Astrocyte (in vitro differentiated cells and primary cell): ENCODE data around the gene PTPRM. TPM values are rescaled to one million over a fixed set of nuclear protein-coding genes. Genes with fewer than 3 reads are reported as not detected.

Experiments
- DNase-seq: peaks from one replicate; pipeline ENCODE4 v3.0.0-alpha.2; 2010; ENCODE audit warnings: low read depth
- FAIRE-seq: peaks from 2 replicates; lab custom pipeline; 2011; peaks lifted over from hg19 to GRCh38; lab: Jason Lieb, UNC
- H2AFZ ChIP-seq: 2 replicates; pipeline ENCODE4 v1.6.0; 2012; ENCODE audit warnings: low read depth, low read length, inconsistent platforms
- H3K27ac ChIP-seq: 2 replicates; pipeline ENCODE4 v1.5.1; 2011; ENCODE audit warnings: low read depth, low read length, inconsistent platforms
- H3K27me3 ChIP-seq: 2 replicates; pipeline ENCODE4 v1.6.0; 2011; ENCODE audit warnings: low read length, inconsistent platforms; ENCODE audit not compliant: insufficient read depth
- H3K36me3 ChIP-seq: 2 replicates; pipeline ENCODE4 v1.5.1; 2011; ENCODE audit warnings: low read length, inconsistent platforms; ENCODE audit not compliant: insufficient read depth
- H3K4me1 ChIP-seq: 2 replicates; pipeline ENCODE4 v1.5.1; 2011; ENCODE audit warnings: low read length, inconsistent platforms; ENCODE audit not compliant: insufficient read depth
- H3K4me2 ChIP-seq: 2 replicates; pipeline ENCODE4 v1.6.0; 2012; ENCODE audit warnings: low read length, inconsistent platforms
- H3K4me3 ChIP-seq: 2 replicates; pipeline ENCODE4 v1.5.1; 2011; ENCODE audit warnings: low read depth, mild to moderate bottlenecking, low read length, inconsistent platforms; ENCODE audit not compliant: insufficient read depth
- H3K79me2 ChIP-seq: 2 replicates; pipeline ENCODE4 v1.6.0; 2012; ENCODE audit warnings: mild to moderate bottlenecking, low read length, inconsistent platforms; ENCODE audit not compliant: insufficient read depth
- H3K9ac ChIP-seq: 2 replicates; pipeline ENCODE4 v1.6.0; 2012; ENCODE audit warnings: mild to moderate bottlenecking, low read length, inconsistent platforms
- H3K9me3 ChIP-seq: 2 replicates; pipeline ENCODE4 v1.5.1; 2012; ENCODE audit warnings: low read depth, mild to moderate bottlenecking, low read length, inconsistent platforms; ENCODE audit not compliant: insufficient read depth
- H4K20me1 ChIP-seq: 2 replicates; pipeline ENCODE4 v1.6.0; 2012; ENCODE audit warnings: low read length, inconsistent platforms; ENCODE audit not compliant: insufficient read depth
- H3K27ac Mint-ChIP-seq: one replicate; pipeline ENCODE4 v1.8.0; 2021; ENCODE audit warnings: mild to moderate bottlenecking, mixed read lengths; ENCODE audit not compliant: unreplicated experiment
- H3K27me3 Mint-ChIP-seq: one replicate; pipeline ENCODE4 v1.8.0; 2021; ENCODE audit warnings: low read depth, mixed read lengths; ENCODE audit not compliant: unreplicated experiment
- H3K36me3 Mint-ChIP-seq: one replicate; pipeline ENCODE4 v1.8.0; 2021; ENCODE audit warnings: low read depth, mixed read lengths; ENCODE audit not compliant: unreplicated experiment
- H3K4me1 Mint-ChIP-seq: one replicate; pipeline ENCODE4 v1.8.0; 2021; ENCODE audit warnings: low read depth, mixed read lengths; ENCODE audit not compliant: unreplicated experiment
- H3K4me3 Mint-ChIP-seq: one replicate; pipeline ENCODE4 v1.8.0; 2021; ENCODE audit warnings: mild to moderate bottlenecking, moderate library complexity, mixed read lengths; ENCODE audit not compliant: unreplicated experiment
- H3K9me3 Mint-ChIP-seq: one replicate; pipeline ENCODE4 v1.8.0; 2021; ENCODE audit warnings: mild to moderate bottlenecking, mixed read lengths; ENCODE audit not compliant: unreplicated experiment
- EZH2 ChIP-seq: IDR thresholded peaks from 2 replicates; pipeline ENCODE4 v1.6.1; 2012; ENCODE audit warnings: mild to moderate bottlenecking, low read length, inconsistent platforms; ENCODE audit not compliant: insufficient read depth
- total RNA-seq: library from RNA; stranded (reverse); gene quantifications from 2 replicates; pipeline ENCODE4 v1.2.1, GENCODE V29; 2021
- TF ChIP-seq, protein P1 (sequence below): IDR thresholded peaks from 2 replicates; pipeline ENCODE4 v1.5.1; 2011; ENCODE audit warnings: low read depth, mild to moderate bottlenecking, inconsistent platforms, low read length, moderate library complexity; ENCODE audit not compliant: insufficient read depth

The PTPRM gene
- total RNA-seq, 1 donor from 2014 or later = 59.6 TPM

DNA sequence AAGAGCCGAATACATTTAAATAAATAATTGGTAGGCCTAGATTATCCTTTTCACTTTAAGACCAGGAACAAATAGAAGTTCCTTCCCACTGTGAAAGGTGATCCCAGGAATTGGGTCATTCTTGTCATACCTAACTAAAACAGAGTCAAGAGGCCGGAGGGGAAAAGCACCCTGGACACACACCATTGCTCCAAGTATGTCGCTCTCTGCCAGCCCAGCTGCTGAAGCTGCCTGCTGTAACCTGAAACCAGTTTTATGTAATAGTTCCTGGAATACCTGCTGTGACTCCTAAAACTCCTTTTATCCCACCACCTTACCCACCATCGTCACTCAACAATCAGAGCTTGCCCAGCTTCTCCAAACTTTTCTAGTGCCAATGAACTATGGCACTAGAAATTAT, 217.1 kb downstream of the PTPRM start:
- H3K27me3 ChIP-seq = no peaks in the 10 kb centered on the region
- H3K9ac ChIP-seq = no peak overlapping the region
- H3K27ac ChIP-seq = no peak overlapping the region
- DNase-seq (no peak), FAIRE-seq (no peak)
- no peak overlapping the region for H3K4me2 ChIP-seq
- H3K4me3 ChIP-seq = no peak overlapping the region
- H3K4me1 ChIP-seq = no peaks in the 10 kb centered on the region
- no peak overlapping the region for H2AFZ ChIP-seq
- Mint-ChIP-seq H3K27ac (no peak overlapping the region), H3K27me3 (no peaks in the 10 kb centered on the region), H3K9me3 (no peaks in the 10 kb centered on the region), H3K4me3 (no peak overlapping the region), H3K4me1 (no peaks in the 10 kb centered on the region), H3K36me3 (no peaks in the 10 kb centered on the region)
- H3K9me3 ChIP-seq = no peaks in the 10 kb centered on the region
- H3K36me3 ChIP-seq = no peaks in the 10 kb centered on the region
- peaks cover 12% of the 10 kb centered on the region for H4K20me1 ChIP-seq
- no peaks in the 10 kb centered on the region for H3K79me2 ChIP-seq
- no peak for TF ChIP-seq EZH2
- TF ChIP-seq, protein P1, sequence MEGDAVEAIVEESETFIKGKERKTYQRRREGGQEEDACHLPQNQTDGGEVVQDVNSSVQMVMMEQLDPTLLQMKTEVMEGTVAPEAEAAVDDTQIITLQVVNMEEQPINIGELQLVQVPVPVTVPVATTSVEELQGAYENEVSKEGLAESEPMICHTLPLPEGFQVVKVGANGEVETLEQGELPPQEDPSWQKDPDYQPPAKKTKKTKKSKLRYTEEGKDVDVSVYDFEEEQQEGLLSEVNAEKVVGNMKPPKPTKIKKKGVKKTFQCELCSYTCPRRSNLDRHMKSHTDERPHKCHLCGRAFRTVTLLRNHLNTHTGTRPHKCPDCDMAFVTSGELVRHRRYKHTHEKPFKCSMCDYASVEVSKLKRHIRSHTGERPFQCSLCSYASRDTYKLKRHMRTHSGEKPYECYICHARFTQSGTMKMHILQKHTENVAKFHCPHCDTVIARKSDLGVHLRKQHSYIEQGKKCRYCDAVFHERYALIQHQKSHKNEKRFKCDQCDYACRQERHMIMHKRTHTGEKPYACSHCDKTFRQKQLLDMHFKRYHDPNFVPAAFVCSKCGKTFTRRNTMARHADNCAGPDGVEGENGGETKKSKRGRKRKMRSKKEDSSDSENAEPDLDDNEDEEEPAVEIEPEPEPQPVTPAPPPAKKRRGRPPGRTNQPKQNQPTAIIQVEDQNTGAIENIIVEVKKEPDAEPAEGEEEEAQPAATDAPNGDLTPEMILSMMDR = no peak

DNA sequence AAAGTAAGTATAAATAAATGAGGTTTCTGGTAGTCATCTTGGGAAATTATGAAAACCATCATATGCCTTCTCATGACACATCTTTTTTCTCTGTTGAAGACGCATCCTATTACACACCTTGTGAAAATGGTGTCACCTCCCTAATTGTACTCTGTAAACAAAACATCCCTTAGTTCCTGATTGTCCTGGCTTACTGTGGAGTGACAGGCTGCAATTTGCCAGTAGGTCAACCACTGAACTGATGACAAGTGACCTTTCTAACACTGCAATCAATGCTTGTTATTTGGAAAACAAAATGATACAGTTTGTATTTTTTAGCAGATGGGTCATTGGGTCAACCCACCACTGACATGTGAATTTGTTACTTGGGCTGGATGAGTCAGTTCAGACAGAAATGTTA, 219.5 kb downstream of the PTPRM start:
- no peak overlapping the region for H3K9ac ChIP-seq
- H3K27ac Mint-ChIP-seq = no peak overlapping the region
- H2AFZ ChIP-seq = no peak overlapping the region
- no peak for FAIRE-seq
- peaks cover 22% of the 10 kb centered on the region for H4K20me1 ChIP-seq
- no peak for DNase-seq
- H3K4me3 Mint-ChIP-seq = no peak overlapping the region
- H3K79me2 ChIP-seq = no peaks in the 10 kb centered on the region
- no peaks in the 10 kb centered on the region for H3K4me1 ChIP-seq
- H3K36me3 ChIP-seq = no peaks in the 10 kb centered on the region
- no peak overlapping the region for H3K27ac ChIP-seq
- no peaks in the 10 kb centered on the region for H3K9me3 ChIP-seq
- H3K4me1 Mint-ChIP-seq = peaks cover 9% of the 10 kb centered on the region
- TF ChIP-seq EZH2 = no peak
- TF ChIP-seq, protein P1 = no peak
- no peak overlapping the region for H3K4me3 ChIP-seq
- H3K9me3 Mint-ChIP-seq = no peaks in the 10 kb centered on the region
- H3K27me3 ChIP-seq = no peaks in the 10 kb centered on the region
- H3K36me3 Mint-ChIP-seq = no peaks in the 10 kb centered on the region
- H3K4me2 ChIP-seq = no peak overlapping the region
- no peaks in the 10 kb centered on the region for H3K27me3 Mint-ChIP-seq

DNA sequence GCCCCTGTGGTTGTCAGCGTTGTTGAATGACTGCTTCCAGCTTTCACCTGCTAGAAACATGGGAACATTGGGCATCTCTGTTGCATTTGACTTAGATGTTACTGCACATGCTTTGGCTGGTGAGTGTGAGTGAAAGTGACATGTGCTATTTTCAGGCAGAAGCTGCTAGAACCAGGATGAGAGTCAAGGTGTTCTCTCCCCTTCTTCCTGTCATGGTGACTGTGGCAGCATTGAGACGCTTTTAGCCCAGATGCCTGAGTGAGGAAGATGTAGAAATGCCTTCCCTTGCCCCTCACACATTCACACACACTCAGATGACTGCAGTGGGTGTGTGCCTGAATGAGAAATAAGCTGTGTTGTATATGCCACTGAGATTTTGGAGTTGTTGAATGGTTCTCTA, 220.2 kb downstream of the PTPRM start:
- Histone ChIP-seq H3K4me3 (no peak overlapping the region), H3K36me3 (no peaks in the 10 kb centered on the region), H3K9ac (no peak overlapping the region), H3K9me3 (no peaks in the 10 kb centered on the region), H3K27ac (no peak overlapping the region), H3K4me2 (no peak overlapping the region), H3K27me3 (no peaks in the 10 kb centered on the region), H3K4me1 (no peaks in the 10 kb centered on the region), H3K79me2 (no peaks in the 10 kb centered on the region), H4K20me1 (peaks cover 22% of the 10 kb centered on the region), H2AFZ (no peak overlapping the region)
- no peaks in the 10 kb centered on the region for H3K36me3 Mint-ChIP-seq
- H3K4me3 Mint-ChIP-seq = no peak overlapping the region
- TF ChIP-seq, protein P1 = no peak
- TF ChIP-seq EZH2 = no peak
- DNase-seq (no peak), FAIRE-seq (no peak)
- no peaks in the 10 kb centered on the region for H3K9me3 Mint-ChIP-seq
- no peaks in the 10 kb centered on the region for H3K27me3 Mint-ChIP-seq
- H3K4me1 Mint-ChIP-seq = peaks cover 9% of the 10 kb centered on the region
- no peak overlapping the region for H3K27ac Mint-ChIP-seq
